ENCODE measurements around the gene TIMM44. TPM values are rescaled to one million over a fixed set of nuclear protein-coding genes. Genes with fewer than 3 reads are reported as not detected.

The TIMM44 gene
- total and polyA plus RNA-seq, 2 of the 8 experiments (the other 6 are each of a cell fraction or from before 2014, with no cell fraction given): 131 to 150 TPM

GRCh38 chr19:7970716-7971448 is 27.4 kb upstream of the TIMM44 start (continued):
- TF ChIP-seq ATF2 (IDR thresholded peaks at IDR 0.05; ENCODE audit: low read length) (0 out of 2 replicates have a peak, but pooled peaks have one; percentile 17), GTF2F1 (IDR thresholded peaks at IDR 0.05; ENCODE audit: borderline replicate concordance, low read depth, low read length) (no peak), BRCA1 (IDR thresholded peaks at IDR 0.05; ENCODE audit: low read depth, low read length) (no peak), BCL11A (IDR thresholded peaks at IDR 0.05; ENCODE audit: low read depth in 2 of 2, low read length in 2 of 2) (no peak), RXRA (IDR thresholded peaks at IDR 0.05; ENCODE audit: insufficient read depth, low read depth, low read length) (no peak), ATF3 (IDR thresholded peaks at IDR 0.05; ENCODE audit: insufficient read depth, low read depth, low read length) (no peak), RAD21 (IDR thresholded peaks at IDR 0.05 in 1 of 2, conservative IDR thresholded peaks at IDR 0.05 in 1 of 2; ENCODE audit: low read depth in 2 of 2, low read length in 2 of 2) (peak; percentile 86), POLR2AphosphoS5 (IDR thresholded peaks at IDR 0.05; ENCODE audit: low read depth, low read length) (no peak), NRF1 (IDR thresholded peaks at IDR 0.05; ENCODE audit: low read depth, low read length) (no peak), CBX8 (IDR thresholded peaks at IDR 0.05; ENCODE audit: borderline replicate concordance, low read depth, low read length) (no peak), RBBP5 (IDR thresholded peaks at IDR 0.05; ENCODE audit: borderline replicate concordance, low read depth, low read length) (no peak), MAX (IDR thresholded peaks at IDR 0.05) (0 out of 2 replicates have a peak, but pooled peaks have one; percentile 42), SP2 (IDR thresholded peaks at IDR 0.05; ENCODE audit: low read length) (no peak), KDM5A (IDR thresholded peaks at IDR 0.05; ENCODE audit: low read length) (no peak), CTBP2 (IDR thresholded peaks at IDR 0.05; ENCODE audit: borderline replicate concordance, insufficient read depth, insufficient read length, low read length) (no peak), HDAC2 (IDR thresholded peaks at IDR 0.05; ENCODE audit: borderline replicate concordance in 1 of 2, low read depth in 2 of 2, low read length in 2 of 2) (no peak), KDM4A (IDR thresholded peaks at IDR 0.05; ENCODE audit: low read depth, low read length, severe bottlenecking) (no peak)
